Activated T-helper 1 cell treated with anti-CD3 and anti-CD28 coated beads, Interleukin-2, amount 50 U/mL, for 16 hours (primary cell): ENCODE results near the gene BBOX1.
"Not testable (repeated sequence)": the region's sequence is repeated elsewhere in the genome, so short reads cannot be mapped to it uniquely, and the experiment has no call there.

ENCODE experiments used
- DNase-seq, 2 donors: peaks; one replicate each; pipeline ENCODE4 v3.0.0-alpha.2; 2020; ENCODE audit warnings: low read depth in 1 of 2, low spot score in 1 of 2

The BBOX1 gene

DNA sequence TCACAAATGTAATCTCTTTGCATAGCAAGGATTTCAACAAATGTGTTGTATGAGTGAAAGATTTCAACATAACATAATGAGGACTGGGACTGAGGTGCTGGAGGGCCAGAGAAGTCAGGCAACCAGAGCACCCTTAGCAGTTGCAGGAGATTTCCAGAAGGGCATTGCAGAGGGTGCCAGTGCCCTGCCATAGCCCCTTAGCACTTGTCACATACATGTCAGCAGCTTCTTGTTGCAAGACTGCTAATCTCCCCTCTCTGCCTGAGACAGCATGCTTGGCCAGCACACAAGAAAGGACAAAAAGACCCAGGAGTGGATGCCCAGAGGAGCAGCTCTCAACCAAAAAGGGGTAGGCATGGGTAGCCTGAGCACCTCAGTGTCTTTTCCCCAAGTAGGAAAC, 43.2 kb downstream of the BBOX1 start:
- DNase-seq: no peak

DNA sequence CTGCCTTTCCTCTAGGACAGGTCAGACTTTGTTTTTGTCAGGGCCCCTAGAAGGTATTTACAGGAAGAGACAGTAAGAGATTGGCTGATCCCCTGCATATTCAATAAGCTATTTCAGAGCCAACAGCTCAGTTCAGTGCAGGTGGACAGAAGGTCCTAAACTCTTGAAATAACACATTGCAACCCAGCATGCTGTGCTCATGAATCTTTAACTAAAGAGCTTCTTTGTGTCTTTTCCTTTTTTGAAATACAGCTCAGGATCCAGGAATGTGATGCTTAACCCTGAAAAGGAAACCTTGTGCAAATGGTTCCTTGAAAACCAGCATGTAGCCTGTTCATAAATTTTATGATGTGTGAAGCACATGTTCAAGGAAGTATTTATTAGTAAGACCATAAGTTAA, 43.9 kb downstream of the BBOX1 start:
- DNase-seq: no peak

DNA sequence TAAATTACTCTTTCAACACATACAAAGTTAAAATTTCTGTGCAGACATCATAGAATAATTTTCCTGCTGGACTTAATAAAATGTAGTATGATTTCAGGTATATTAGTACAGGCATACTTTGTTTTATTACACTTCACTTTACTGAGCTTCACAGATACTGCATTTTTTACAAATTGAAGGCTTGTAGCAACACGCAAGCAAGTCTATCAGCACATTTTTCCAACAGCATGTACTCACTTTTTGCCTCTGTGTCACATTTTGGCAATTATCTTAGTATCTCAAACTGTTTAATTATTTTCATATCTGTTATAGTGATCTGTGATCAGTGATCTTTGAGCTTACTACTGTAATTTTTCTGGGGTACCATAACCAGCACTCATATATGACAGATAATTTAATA, 44.5 kb downstream of the BBOX1 start:
- no peak for DNase-seq

DNA sequence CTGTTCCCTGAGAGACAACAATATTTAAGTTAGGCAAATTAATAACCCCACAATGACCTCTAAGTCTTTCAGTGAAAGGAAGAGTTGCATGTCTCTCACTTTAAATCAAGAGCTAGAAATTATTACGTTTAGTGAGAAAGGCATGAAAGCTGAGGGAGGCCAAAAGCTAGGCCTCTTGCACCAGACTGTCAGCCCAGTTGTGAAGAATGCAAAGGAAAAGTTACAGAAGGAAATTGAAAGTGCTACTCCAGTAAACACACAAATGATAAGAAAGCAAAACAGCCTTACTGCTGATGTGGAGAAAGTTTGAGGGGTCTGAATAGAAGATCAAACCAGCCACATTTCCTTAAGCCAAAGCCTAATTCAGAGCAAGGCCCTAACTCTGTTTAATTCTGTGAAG, 45.0 kb downstream of the BBOX1 start:
- no peak for DNase-seq

DNA sequence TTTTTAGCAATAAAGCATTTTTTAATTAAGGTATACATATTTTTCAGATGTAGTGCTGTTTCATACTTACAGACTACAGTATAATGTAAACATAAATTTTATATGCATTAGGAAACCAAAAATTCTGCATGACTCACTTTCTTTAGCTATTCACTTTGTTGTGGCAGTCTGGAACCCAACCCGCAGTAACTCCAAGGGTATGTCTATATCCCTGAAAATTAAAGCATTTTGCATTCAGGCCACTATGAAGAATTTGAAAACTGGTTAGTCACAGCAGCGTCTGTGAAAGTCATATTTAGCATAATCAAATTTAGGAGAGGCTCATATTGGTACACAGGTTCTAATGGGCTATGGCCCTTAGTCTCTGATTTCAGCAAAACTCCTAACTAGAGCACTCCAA, 46.8 kb downstream of the BBOX1 start:
- no peak for DNase-seq

DNA sequence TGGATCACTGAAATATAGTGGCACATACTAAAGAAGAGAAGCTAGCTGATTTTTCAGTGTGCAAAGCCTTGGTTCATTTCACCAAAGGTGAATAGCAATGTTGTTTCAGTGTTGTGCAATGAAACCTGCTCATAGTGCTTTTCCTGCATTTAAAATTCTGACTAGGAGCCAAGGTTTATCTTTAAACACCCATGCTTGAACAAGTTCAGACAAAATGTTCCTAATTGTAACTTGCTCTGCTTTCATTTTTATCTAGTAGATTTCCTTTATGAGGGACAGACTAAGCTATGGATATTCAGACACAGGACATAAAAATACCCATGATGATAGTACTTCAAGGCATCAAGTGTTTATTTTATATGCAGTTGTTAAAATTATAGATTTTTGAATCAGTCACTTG, 47.7 kb downstream of the BBOX1 start:
- no peak for DNase-seq

DNA sequence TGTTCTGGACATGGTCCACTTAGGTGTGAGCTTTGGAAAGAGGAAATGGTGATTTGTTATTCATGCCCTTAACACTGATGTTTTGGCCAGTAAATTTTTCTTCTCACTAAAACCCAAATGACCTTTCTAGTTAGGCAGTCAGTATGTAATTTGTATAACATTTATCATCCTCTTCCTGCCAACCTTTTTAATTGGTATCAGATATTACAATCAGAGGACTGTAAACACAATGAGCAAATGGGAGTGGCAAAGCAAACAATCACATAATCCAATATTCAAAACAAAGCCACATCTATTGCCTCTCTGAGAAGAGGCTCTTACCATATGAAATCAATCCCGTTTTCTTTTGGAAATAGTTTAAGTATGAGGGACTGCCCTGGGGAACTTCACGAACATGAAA, 49.1 kb downstream of the BBOX1 start:
- no peak for DNase-seq

DNA sequence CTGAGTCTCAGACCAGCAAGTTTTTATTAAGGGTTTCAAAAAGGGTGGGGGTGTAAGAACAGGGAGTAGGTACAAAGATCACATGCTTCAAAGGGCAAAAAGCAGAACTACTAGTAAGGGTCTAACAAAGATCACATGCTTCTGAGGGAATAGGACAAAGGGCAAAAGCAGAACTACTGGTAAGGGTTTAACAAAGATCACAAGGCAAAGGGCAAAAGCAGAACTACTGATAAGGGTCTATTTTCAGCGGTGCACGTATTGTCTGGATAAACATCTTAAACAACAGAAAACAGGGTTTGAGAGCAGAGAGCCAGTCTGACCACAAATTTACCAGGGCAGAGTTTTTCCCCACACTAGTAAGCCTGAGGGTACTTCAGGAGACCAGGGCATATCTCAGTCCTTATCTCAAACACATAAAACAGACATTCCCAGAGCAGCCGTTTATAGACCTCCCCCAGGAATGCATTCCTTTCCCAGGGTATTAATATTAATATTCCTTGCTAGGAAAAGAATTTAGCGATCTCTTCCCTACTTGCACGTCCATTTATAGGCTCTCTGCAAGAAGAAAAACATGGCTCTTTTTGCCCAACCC, 49.8 kb downstream of the BBOX1 start:
- DNase-seq: not testable (repeated sequence)

DNA sequence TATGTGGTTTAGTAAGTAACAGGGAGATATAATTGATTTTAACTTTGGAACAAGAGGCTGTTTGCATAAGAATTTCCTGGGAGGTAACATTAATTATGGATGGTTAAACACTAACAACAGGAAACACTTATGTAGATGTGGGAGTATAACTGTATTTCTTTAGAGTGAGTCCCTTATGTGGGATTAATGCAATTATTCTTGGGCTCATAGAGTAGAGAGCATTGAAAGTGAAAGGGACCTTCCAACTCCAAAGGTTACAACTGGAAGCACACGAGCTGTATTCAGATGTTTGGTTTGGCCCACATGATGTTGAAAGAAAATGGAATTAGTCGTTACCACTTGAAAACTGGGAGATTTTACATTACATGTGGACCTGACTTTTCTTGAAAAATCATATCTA, 53.5 kb downstream of the BBOX1 start:
- no peak for DNase-seq

DNA sequence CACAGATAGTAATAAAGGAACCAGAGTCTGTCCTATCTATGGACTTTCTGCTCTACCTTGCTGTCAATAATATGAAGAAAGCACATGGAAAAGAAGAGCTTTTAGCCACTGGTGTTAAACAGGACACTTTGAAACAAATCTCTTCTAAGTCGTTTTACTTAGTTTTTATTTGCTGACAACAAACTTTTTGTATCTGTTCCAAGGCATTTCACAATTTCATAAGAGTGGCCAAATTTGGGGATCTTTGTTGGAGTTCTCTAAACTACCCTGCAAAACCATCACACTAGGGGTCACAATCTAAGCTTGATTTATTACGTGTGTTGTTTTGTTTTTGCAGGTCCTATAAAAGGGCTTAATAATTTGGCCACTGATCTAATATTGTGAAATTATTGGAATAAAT, 54.4 kb downstream of the BBOX1 start:
- DNase-seq: no peak

DNA sequence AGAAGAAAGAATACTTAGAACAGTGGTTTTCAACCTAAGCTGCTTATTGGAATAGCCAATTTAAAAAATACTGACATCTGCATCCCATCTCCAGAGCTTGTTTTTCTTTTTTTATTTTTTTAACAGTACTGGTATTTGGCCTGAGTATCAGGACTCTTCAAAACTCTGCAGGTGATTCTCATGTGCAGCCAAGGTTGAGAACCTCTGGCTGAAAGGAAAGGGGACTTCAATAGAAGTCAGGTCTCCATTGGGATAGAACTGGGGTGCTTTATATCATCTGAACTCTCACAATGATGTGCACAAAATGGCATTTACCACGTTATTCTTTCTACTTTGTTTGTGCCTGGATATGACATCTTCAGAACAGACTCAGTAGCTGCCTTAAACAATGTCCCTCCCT, 55.3 kb downstream of the BBOX1 start:
- no peak for DNase-seq

DNA sequence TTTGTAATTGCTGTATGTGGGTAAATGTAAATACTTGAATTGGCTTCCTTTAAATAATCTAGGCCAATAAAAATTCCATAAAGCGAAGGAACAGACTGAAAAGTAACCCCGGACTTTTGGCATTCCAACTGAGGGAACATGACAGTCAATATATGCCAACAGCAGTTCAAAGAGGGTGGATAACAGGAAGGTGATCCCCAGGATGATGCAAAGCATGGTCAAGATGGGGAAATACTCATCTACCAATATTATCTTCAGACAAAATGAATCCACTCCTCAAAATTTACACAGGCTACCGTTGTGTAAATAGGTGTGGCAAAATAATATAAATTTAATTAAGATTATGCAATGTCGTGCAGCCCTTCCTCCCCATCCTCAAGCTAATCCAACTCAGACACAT, 56.9 kb downstream of the BBOX1 start:
- no peak for DNase-seq

DNA sequence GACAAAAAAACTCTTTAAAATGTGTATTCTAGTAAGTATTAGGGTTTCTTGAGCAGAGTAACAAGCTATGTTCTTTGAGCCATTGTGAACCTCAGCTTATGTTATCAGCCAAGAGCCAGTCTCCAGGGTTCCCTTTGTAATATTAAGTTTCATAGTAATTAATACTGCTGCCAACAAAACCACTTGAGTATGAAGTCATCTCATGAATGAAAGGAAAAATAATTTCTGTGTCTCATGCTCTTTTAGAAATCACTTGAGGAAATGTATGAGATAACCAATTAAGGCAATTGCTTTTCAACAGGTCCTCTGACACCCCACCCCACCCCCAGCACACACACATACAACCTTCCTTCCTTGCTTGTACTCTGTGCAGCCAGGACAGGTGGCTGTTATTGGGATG, 59.9 kb downstream of the BBOX1 start:
- DNase-seq: no peak

DNA sequence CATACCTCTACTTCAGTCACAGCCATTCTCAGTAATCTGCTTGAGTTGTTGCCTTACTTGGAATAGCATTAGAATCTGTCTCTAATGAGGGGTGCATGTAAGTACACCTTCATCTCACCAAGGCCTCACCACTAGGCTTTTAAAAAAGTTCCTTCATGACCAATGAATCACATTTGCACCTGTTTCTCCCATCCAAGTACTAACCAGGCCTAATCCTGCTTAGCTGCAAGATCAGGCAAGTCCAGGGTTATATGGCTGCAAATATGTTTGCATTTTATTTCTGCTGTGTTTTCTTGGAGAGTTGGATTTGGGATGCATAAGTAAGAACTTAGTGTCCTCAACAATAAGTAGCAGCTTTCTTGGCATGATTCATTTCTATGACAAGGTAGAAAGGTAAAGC, 66.9 kb downstream of the BBOX1 start:
- no peak for DNase-seq

DNA sequence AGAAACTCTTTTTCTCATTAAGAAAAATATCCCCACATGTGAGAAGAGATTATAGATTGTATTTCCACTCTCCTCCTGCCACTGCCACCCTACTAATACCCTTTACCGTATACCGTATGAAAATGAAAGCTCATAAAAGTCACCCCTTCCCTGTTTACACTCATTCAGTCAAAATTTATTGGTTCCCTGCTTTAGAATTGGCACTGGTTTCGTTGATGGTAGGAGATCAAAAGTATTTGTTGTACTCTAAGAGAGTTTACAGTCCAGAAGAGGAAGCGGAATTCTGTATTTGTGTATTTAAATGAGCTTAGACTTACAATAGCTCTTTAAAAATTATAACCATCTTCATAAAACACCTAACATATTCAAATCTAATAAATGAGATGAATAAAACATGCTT, 68.2 kb downstream of the BBOX1 start:
- DNase-seq: no peak

DNA sequence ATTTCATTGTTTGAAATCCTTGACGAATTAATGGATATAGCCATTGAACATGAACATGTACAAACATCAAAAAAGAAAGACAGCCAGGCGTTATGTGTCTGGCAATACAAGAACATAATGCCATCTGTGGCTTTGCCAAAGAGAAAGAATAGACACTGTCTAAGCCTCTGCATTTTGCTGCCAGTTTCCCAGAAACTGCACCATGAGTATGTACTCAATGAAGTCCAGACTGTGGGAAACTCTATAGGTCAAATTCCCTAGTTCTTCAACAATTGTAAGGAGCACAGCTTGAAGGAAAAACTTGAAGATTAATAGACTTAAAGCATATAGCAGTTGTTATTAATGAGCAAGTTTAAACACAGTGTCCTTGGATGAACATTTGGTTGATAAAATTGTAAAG, 71.3 kb downstream of the BBOX1 start:
- DNase-seq: no peak

DNA sequence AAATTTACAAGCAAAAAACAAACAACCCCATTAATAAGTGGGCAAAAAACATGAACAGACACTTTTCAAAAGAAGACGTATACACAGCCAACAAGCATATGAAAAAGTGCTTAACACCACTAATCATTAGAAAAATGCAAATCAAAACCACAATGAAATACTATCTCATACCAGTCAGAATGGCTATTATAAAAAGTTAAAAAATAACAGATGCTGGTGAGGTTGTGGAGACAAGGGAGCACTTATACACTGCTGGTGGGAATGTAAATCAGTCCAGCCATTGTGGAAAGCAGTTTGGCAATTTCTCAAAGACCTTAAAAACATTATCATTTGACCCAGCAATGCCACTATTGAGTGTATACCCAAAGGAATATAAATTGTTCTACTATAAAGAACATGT, 72.3 kb downstream of the BBOX1 start:
- no peak for DNase-seq

DNA sequence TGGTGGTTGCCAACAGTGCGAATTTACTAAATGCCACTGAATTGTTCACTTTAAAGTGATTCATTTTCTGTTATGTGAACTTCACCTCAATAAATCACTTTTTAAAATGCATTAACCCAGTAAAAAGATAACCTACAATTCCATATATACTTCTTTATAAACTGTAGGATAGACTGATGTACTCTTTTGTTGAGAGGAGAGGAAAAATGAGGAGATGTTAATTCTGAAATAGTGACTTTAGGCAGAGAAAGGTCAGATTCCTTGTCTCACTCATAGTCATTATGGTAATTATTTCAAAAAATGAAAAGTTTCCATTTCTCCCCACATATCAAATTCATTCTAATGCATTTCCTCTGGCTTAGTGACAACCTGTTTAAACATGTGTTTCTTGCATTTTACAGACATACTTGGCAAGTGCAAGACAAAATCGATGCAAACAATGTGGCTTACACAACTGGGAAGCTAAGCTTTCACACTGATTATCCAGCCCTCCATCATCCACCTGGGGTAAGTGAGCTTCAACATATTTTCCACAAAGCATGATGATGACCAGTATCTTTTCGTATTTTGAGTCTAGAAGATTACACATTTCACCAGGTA, 74.5 kb downstream of the BBOX1 start:
- DNase-seq: no peak

DNA sequence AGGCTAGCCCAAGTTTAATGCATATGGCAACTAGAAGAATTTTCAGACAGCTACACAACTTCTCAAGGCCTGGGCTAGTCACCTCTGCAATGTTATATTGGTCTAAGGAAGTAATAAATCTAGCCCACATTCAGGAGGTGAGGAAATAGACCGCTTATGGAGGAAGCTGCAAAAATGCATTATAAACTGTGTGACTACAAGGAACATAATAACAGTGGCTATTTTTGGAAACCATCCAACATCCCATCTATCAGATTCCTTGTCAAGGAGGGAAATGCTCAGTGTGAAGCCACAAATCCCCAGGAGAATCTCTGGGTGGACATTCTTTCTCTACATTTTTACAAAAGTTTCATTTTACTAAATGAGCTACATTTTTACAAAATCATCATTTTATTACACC, 76.1 kb downstream of the BBOX1 start:
- DNase-seq: no peak

DNA sequence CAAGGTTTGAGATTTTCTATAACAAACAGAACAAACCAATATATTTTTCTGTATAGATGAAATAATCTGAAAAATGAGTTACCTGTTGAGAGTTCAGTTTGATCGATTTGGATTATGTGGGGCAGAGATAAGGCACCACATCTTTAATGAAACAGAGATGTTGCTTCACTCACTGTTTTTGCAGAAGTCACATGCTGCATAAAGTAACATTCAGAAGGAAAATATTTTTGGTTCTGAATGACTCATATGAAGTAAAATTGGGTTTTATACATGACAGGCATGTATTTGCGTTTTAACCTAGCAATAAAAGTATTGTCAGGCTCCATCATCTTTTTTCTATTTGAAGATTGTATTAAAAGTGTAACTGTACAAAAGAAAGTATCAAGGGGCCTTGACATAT, 77.8 kb downstream of the BBOX1 start:
- DNase-seq: no peak

DNA sequence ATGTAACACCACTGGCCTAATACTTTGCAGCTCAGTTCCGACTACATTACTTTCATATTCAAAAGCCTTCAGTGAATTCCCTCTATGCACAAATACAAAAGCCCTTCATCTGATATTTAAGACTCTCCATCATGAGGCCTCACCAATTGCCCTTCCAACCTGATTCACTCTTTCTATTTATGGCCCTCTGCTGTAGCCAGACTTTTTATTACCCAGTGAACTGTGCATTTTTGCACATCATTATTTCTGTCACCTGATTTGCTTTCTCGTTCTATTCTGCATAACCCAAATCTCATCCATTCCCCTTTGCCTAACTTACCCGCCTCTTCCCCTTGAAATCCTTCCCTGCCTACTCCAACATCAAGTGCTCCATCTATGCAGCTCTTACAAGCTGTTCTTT, 78.3 kb downstream of the BBOX1 start:
- no peak for DNase-seq

DNA sequence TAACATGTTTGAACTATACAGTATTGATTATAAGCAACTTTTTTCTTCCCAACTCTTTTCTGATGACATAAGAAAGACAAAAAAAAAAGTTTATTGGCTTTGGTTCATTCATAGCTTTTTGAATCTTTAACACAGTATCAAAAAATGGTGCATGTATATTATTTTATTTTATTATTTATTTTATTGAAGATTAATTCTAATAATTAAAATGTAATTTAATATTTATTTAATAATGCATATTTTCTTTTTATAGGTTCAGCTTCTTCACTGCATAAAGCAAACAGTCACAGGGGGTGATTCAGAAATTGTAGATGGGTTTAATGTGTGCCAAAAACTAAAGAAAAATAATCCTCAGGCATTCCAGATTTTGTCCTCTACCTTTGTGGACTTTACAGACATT, 78.8 kb downstream of the BBOX1 start:
- DNase-seq: no peak

DNA sequence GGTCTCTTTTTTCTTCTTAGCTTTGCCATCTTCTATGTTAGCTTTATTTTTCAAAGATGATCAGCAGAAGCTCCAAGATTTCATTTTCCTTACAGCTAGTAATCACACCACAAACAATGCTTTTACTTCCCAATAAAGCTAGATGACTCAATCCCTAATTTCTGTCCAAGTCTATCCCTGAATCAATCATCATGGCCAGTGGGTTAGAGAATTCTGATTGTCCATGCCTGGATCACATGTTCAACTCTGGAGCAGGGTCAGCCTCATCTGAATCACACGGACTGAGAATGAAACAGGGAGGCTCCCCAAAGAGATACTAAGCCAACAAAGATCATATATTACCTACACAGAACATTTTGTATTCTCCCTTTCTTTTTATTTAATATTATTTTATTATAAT, 79.6 kb downstream of the BBOX1 start:
- no peak for DNase-seq

DNA sequence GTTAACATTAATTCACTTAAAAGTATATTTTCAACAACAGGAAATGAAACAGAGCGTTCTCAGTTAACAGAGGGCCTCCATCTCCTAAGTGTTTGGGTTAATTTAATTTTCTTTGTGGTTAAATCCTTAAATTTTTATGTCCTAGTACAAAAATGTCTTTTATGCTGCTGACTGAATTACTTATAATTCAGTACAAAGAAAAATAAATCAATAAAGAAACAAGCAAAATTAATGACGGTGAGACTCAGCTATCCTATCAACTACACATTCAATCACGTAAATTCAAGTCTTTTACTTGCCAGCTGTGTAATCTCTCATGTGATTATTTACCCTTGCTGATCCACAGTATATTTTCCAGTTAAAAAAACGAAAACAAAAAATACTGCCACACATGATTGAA, 81.4 kb downstream of the BBOX1 start:
- no peak for DNase-seq
